RWPE2 (cell line): Measurements from ENCODE around the gene DNAJC7.

Experiments used
- ATAC-seq: fragments of 200-7000 bp; cut with Tn5 transposase; 3 replicates; pipeline ENCODE4 v1.9.1; 2021; ENCODE audit warnings: low read depth
- DNase-seq: peaks from one replicate; pipeline ENCODE4 v3.0.0-alpha.2; 2020; ENCODE audit warnings: low spot score
- H3K27ac ChIP-seq: fragments of 450-650 bp; 2 replicates; pipeline ENCODE4 v1.5.1; 2017; ENCODE audit warnings: mild to moderate bottlenecking; ENCODE audit not compliant: poor library complexity, severe bottlenecking
- H3K27me3 ChIP-seq: fragments of 250-450 bp; sonication (Bioruptor Pico); 2 replicates; pipeline ENCODE4 v1.5.1; 2021; ENCODE audit warnings: mild to moderate bottlenecking, moderate library complexity; ENCODE audit not compliant: insufficient read depth, poor library complexity, severe bottlenecking
- H3K36me3 ChIP-seq: fragments of 250-450 bp; sonication (Bioruptor Pico); 2 replicates; pipeline ENCODE4 v1.5.1; 2020; ENCODE audit warnings: low read depth, mild to moderate bottlenecking, moderate library complexity
- H3K4me1 ChIP-seq: fragments of 250-450 bp; sonication (Bioruptor Pico); 2 replicates; pipeline ENCODE4 v1.5.1; 2021; ENCODE audit warnings: mild to moderate bottlenecking, moderate library complexity; ENCODE audit not compliant: insufficient read depth, poor library complexity, severe bottlenecking
- H3K4me3 ChIP-seq: fragments of 250-450 bp; sonication (Bioruptor Pico); 2 replicates; pipeline ENCODE4 v1.5.1; 2021; ENCODE audit warnings: mild to moderate bottlenecking, moderate library complexity; ENCODE audit not compliant: severe bottlenecking
- H3K9me3 ChIP-seq: fragments of 250-450 bp; sonication (Bioruptor Pico); 2 replicates; pipeline ENCODE4 v1.5.1; 2021; ENCODE audit warnings: mild to moderate bottlenecking, moderate library complexity; ENCODE audit not compliant: severe bottlenecking
- TF ChIP-seq, protein P1 (sequence below): fragments of 450-650 bp; IDR thresholded peaks from one replicate; pipeline ENCODE4 v1.5.1; 2017; ENCODE audit warnings: mild to moderate bottlenecking, moderate library complexity; ENCODE audit not compliant: poor library complexity, severe bottlenecking

DNAJC7 gene

GRCh38 chr17:41967921-41968578, 49.2 kb downstream of the DNAJC7 start:
- no peaks in the 10 kb centered on the region for H3K4me1 ChIP-seq
- H3K27me3 ChIP-seq = no peaks in the 10 kb centered on the region
- DNase-seq = no peak
- H3K4me3 ChIP-seq = no peak overlapping the region
- peak overlapping the region; percentile 69 for H3K27ac ChIP-seq
- ATAC-seq = no peak
- no peaks in the 10 kb centered on the region for H3K9me3 ChIP-seq
- H3K36me3 ChIP-seq = peaks cover 35% of the 10 kb centered on the region
- TF ChIP-seq, protein P1, sequence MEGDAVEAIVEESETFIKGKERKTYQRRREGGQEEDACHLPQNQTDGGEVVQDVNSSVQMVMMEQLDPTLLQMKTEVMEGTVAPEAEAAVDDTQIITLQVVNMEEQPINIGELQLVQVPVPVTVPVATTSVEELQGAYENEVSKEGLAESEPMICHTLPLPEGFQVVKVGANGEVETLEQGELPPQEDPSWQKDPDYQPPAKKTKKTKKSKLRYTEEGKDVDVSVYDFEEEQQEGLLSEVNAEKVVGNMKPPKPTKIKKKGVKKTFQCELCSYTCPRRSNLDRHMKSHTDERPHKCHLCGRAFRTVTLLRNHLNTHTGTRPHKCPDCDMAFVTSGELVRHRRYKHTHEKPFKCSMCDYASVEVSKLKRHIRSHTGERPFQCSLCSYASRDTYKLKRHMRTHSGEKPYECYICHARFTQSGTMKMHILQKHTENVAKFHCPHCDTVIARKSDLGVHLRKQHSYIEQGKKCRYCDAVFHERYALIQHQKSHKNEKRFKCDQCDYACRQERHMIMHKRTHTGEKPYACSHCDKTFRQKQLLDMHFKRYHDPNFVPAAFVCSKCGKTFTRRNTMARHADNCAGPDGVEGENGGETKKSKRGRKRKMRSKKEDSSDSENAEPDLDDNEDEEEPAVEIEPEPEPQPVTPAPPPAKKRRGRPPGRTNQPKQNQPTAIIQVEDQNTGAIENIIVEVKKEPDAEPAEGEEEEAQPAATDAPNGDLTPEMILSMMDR = no peak

GRCh38 chr17:41967141-41967920, 49.9 kb downstream of the DNAJC7 start:
- no peaks in the 10 kb centered on the region for H3K4me1 ChIP-seq

DNA sequence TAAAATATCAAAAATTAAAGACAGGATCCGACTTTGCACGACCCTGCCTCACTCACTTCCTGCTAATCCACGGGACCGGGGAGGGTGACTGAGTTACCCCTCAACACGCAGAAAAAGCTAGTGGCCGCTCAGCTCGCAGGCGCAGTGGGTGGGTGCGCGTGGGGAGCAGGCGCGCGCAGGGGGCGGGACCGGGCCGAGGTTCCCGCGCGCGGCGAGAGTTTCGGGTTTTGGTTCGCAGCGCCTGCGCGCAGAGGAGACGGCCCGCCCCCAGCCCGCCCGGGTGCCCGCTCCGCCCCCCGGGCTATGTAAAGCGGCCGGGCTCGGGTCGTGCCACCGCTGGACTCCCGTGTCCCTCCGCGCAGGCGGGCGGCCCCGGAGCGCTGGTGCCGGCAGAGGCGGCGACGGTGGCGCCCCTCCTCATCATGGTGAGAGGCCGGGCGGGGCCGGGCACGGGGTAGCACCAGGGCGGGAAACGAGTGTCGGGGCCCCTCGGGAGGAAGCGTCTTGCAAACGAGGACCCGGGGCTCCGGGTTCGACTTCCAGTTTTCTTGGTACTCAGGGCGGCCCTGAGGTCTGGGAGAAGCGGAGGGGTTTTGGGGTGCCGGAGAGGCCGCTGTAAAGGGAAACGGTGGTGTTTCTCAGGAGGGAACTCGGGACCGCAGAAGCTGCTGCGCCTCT, 50.6 kb downstream of the DNAJC7 start, which contains the start of gene CNP:
CNP (plus strand) TSS at position 333 of the 678 bp plus-strand sequence; CDS start at position 423, 90 bp downstream.
- peak; percentile 82 for DNase-seq
- TF ChIP-seq, protein P1 = no peak
- H3K9me3 ChIP-seq = no peaks in the 10 kb centered on the region
- H3K27me3 ChIP-seq = no peaks in the 10 kb centered on the region
- peak; percentile 66 for ATAC-seq
- H3K36me3 ChIP-seq = peaks cover 23% of the 10 kb centered on the region
- peak within 1 kb of the TSS; percentile 69 for H3K27ac ChIP-seq
- no peaks in the 10 kb centered on the region for H3K4me1 ChIP-seq
- peak within 1 kb of the TSS; percentile 94 for H3K4me3 ChIP-seq

More at GRCh38 chr17:41967141-41967920, 49.9 kb downstream of the DNAJC7 start:
- Histone ChIP-seq H3K9me3 (no peaks in the 10 kb centered on the region), H3K27ac (peak overlapping the region; percentile 69), H3K27me3 (no peaks in the 10 kb centered on the region), H3K4me3 (peak overlapping the region; percentile 94), H3K36me3 (peaks cover 28% of the 10 kb centered on the region)
- TF ChIP-seq, protein P1 = no peak
- ATAC-seq (no peak), DNase-seq (no peak)

DNA sequence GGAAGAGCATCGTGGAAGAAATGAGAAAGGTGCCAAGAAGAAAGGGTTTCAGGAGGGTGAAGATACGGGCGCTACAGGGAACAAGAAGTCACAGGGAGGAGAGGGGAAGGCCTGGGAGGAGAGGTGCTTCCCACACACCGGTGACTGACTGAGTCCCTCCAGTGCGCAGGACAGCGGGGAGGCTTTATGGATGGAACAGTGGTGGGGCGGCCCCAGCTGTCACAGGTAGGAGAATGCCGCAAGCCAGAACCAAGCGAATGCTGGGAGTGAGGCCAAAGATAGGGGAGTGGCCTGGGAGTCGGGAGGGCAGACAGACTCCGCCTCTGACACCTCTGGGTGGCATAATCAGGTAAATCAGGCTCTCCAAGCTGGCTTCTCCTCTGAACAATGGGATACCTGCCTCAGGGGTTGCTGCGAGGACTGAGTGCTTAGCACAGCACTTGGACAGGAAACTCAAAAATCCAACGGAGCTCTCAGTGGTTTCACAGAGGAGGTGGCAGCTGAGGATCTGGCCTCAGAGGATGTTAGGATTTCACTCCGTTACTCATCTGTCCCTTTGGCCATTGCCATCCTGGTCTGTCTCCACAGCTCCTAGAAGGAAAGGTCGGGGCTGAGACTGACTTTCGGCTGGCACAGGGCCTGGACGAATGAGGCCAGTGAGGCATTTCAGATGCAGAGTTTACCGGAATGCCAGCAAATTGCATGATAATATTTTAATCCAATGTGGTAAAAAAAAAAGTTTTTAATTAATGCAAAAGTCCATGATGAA, 51.4 kb downstream of the DNAJC7 start:
- ATAC-seq = peak; percentile 84
- TF ChIP-seq, protein P1 = peak; percentile 13
- Histone ChIP-seq H3K27ac (peak overlapping the region; percentile 69), H3K4me3 (peak overlapping the region; percentile 94), H3K36me3 (peaks cover 21% of the 10 kb centered on the region), H3K27me3 (no peaks in the 10 kb centered on the region), H3K4me1 (no peaks in the 10 kb centered on the region), H3K9me3 (no peaks in the 10 kb centered on the region)
- DNase-seq = peak; percentile 91
